HG03095 (cell line): ENCODE results near the gene LHFPL6.

Experiments
- ATAC-seq: cut with Tn5 transposase; IDR thresholded peaks from one replicate; pipeline ENCODE4 v1.9.1; 2021; ENCODE audit warnings: moderate library complexity; ENCODE audit not compliant: unreplicated experiment

LHFPL6 gene

GRCh38 chr13:39557285-39557955, 45.6 kb downstream of the LHFPL6 start:
- no peak for ATAC-seq

DNA sequence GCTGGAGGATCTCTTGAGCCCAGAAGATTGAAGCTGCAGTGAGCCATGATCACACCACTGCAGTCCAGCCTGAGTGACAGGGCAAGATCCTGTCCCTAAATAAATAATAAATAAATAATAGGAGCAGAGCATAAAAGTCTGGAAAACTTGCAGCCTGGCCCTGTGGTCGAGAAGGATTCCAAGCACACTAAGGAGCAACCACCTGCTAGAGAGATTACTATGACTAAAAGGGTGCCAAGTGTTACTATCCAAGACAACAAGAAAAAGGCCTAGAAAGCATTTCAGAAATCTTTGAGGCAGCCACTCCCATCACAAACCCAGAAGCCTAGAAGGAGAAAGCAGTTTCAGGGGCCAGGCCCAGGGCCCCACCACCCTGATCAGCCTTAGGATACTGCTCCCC, 46.1 kb downstream of the LHFPL6 start:
- no peak for ATAC-seq

GRCh38 chr13:39554371-39554770, 48.6 kb downstream of the LHFPL6 start:
- ATAC-seq: no peak

- ATAC-seq: no peak
Measured at GRCh38 chr13:39552246-39552645, 50.7 kb downstream of the LHFPL6 start.

DNA sequence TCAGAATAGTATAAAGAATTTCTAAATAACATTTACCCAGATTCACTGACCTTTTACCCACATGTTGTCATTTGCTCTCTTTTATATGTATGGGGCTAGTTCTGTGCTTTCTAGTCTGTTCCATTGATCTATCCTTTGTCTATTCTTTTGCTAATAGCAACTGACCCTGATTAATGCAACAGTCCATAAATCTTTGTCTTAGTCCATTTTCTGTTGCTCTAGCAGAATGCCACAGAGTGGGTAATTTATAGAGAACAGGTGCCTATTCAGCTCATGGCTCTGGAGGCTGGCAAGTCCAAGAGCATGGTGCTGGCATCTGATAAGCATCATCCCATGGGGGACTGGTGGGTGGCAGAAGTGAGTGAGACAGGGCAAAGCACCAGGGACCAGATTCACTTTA, 52.1 kb downstream of the LHFPL6 start:
- ATAC-seq: no peak

GRCh38 chr13:39547108-39547507, 55.9 kb downstream of the LHFPL6 start:
- ATAC-seq: no peak

- ATAC-seq: no peak
Measured at GRCh38 chr13:39542361-39542760, 60.6 kb downstream of the LHFPL6 start.

GRCh38 chr13:39540929-39541605, 61.9 kb downstream of the LHFPL6 start:
- no peak for ATAC-seq

DNA sequence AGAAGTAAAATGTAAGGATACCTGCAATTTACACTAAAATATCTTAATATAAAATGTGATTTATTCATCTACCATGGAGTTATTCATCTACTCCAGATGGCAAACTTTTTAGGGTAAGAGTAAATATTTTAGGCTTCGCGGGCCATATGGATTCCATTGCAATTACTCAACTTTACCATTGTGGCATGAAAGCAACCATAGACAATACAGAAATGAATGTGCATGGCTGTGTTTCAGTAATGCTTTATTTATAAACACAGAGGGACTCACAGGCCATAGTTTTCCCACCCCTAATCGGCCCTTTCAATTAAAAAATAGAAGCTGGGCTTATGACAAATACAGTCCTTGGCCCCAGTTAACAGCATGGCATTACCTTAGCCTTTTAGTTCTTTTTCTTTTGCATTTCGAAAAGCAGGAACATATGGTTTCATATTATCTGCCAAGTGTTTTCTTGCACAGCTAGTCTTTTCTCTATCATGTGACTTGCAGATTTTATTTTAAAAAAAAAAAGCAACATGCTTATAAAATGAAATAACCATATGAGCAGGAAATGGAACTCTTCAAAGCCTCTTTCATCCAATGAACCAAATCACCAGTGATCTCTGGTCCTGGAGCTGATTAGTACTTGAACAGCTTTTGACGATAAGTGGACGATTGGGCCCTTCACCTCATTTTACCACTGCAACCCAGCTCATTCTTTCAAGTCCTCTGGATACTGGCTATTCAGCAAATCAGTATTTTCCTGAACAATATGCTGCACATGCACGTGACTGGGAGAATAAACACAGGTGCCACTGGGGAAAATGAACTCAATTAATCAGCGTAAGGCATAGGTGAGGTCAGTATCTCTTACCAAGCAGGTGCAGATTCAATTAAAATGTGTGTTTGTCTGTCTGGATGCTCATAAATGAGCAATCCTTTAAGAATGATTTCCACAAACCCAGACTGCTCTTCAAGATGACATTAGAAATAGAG, 63.9 kb downstream of the LHFPL6 start:
- ATAC-seq: no peak

GRCh38 chr13:39536906-39537305, 66.1 kb downstream of the LHFPL6 start:
- no peak for ATAC-seq

DNA sequence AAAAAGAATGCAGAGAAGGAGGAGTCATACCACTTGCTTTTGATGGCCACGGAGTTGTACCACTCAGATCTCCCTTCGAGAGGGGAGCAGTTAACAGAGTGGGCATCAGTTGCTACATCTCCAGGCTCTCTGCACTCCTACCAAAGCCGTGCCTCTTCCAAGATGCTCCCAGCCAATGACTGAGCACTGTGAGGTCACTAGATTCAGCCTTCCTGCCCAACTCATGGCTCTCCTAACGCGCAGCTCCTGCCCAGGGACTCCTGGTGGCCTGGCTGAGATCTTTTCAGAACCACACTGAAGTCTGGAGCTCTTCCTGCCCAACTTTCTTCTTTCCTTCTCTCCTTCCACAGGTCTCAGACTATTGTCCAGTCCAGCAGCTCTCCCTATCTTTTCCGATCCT, 66.7 kb downstream of the LHFPL6 start:
- no peak for ATAC-seq

- no peak for ATAC-seq
Measured at GRCh38 chr13:39533651-39534150, 69.3 kb downstream of the LHFPL6 start.

DNA sequence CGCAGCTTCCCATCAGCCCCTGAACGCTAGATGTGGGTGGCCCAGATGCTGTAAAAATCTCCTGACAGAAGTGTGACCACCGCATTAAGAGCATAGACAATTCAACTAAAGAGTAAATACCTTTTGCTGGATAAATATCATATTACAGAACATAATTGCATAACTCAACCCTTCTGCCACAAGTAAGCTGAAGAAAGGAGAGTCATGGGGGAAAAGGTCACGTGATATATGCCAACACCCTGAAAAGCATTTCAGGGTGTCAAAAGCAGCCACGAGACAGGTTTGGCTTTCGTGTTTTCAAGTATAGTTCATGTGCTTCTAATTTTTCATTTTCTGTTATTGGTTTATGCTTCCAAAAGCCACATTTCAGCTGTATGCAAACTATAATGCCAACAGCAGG, 71.3 kb downstream of the LHFPL6 start:
- no peak for ATAC-seq

GRCh38 chr13:39530916-39531315, 72.1 kb downstream of the LHFPL6 start:
- ATAC-seq: no peak

DNA sequence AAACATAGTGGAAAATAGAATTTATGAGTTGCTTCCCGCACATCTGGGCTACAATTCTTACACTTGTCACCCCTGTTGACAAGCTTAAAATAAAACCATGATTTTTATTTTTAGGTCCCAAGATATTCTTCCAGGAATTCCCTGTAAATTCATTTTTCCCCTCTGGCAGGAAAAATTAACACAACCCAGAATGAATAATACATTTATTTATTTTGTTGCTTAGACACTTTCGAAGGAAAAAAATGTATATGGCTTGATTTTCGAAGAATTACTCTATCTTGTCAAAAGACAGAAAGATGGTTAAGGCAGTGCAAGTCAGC, 74.4 kb downstream of the LHFPL6 start:
- ATAC-seq: no peak

GRCh38 chr13:39527961-39528660, 74.9 kb downstream of the LHFPL6 start:
- no peak for ATAC-seq

DNA sequence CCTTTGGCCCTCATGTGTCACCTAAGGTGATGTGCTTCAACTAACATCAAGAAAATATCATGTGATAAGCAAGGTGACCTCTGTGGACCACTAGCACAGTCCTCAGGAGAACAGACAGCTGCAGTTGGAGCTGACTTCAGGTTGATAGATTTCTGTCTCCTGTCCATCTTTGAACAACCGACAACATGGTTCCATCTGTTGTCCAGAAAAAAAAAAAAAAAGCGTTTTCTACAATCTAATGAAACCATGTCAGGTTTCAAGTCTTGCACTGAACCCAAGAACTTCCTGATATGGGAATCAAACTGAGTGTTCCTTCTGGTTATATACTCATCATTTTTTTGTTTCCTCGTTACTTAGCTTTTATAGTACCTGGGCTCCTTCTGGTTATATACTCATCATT, 75.7 kb downstream of the LHFPL6 start:
- no peak for ATAC-seq

- no peak for ATAC-seq
Measured at GRCh38 chr13:39526499-39526898, 76.5 kb downstream of the LHFPL6 start.

DNA sequence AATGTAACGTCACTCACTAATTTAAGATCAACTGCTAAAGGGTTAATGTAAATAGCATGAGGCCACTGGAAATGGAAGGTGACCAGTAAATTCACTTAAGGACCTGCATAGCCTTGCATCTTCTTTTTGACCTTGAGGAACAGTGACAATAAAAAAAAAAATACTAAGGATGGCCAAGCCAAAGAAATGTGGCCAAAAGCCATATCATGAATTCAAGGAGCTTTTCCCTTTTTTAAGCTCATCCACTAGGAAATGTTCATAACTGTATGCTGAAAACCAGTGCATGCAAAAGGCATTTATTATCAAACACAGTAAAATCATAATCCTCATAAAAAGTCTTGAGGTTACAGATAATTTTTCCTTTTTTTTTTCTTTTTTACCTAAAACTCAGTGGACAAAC, 77.5 kb downstream of the LHFPL6 start:
- ATAC-seq: no peak

GRCh38 chr13:39524795-39525194, 78.2 kb downstream of the LHFPL6 start:
- ATAC-seq: no peak

GRCh38 chr13:39522329-39522728, 80.7 kb downstream of the LHFPL6 start:
- no peak for ATAC-seq
